GM12891 (cell line): Measurements from ENCODE around the gene MIPOL1.
"Not testable (repeated sequence)": the region's sequence is repeated elsewhere in the genome, so short reads cannot be mapped to it uniquely, and the experiment has no call there.

Source experiments
- DNase-seq: peaks from one replicate; pipeline ENCODE4 v3.0.0; 2011; ENCODE audit warnings: low spot score; ENCODE audit not compliant: insufficient read length
- FAIRE-seq: peaks from 2 replicates; lab custom pipeline; 2011; peaks lifted over from hg19 to GRCh38; lab: Jason Lieb, UNC
- PAX5 ChIP-seq: IDR thresholded peaks from 2 replicates; pipeline ENCODE4 v1.6.1; 2011; ENCODE audit warnings: low read length, moderate library complexity, mild to moderate bottlenecking; ENCODE audit not compliant: insufficient read depth, severe bottlenecking
- POLR2A ChIP-seq: IDR thresholded peaks from 2 replicates; pipeline ENCODE4 v1.6.1; 2011; ENCODE audit warnings: low read depth, low read length, control low read depth
- POLR2AphosphoS5 ChIP-seq: IDR thresholded peaks from 2 replicates; pipeline ENCODE4 v1.6.1; 2011; ENCODE audit warnings: low read depth, low read length, control low read depth
- POU2F2 ChIP-seq: IDR thresholded peaks from 2 replicates; pipeline ENCODE4 v1.6.1; 2011; ENCODE audit warnings: low read depth, mild to moderate bottlenecking, control low read depth, low read length, moderate library complexity
- SPI1 ChIP-seq: IDR thresholded peaks from 2 replicates; pipeline ENCODE4 v1.6.1; 2011; ENCODE audit warnings: low read depth, low read length, control low read depth
- TAF1 ChIP-seq: IDR thresholded peaks from 2 replicates; pipeline ENCODE4 v1.6.1; 2011; ENCODE audit warnings: low read depth, low read length, control low read depth

Gene MIPOL1

DNA sequence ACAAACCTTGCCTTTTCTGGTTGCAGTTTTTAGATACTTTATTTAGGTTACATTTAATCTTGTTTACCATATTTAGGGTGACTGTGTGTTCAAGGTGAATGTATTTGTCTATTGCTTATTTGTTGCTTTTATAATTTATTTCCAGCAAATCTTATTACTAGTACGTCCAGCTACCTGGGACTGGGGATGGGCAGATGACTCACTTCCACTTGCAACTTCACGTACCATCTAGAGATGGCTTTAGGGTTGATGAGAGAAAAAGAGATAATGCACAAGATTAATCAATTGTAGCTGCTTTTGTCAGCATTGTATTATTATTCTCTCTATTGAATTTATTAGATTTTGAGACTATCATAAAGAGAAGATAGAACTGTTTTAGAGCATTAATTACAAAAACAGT is 5.1 kb downstream of the MIPOL1 start:
- DNase-seq (no peak), FAIRE-seq (no peak)
- no peak for TF ChIP-seq TAF1
- TF ChIP-seq POLR2AphosphoS5, result no peak
- no peak for TF ChIP-seq SPI1
- no peak for TF ChIP-seq PAX5
- no peak for TF ChIP-seq POLR2A
- TF ChIP-seq POU2F2, result no peak

DNA sequence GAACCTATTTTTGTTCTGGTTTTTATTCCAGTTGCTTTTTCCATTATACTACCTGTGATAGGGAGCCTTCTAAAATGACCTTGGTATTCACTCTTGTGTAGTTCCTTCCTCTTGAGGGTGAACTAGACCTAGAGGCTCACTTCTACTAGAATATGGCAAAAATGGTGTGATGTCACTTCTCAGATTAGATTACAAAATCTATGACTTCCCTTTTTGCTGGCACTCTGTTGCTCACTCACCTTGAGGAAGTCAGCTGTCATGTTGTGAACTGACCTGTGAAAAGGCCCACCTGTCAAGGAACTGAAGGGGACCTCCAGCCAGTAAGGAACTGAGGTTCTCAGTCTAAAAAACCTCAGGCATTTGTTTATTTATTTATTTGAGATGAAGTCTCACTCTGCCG is 5.7 kb downstream of the MIPOL1 start:
- no peak for FAIRE-seq
- no peak for DNase-seq
- TF ChIP-seq TAF1, result no peak

DNA sequence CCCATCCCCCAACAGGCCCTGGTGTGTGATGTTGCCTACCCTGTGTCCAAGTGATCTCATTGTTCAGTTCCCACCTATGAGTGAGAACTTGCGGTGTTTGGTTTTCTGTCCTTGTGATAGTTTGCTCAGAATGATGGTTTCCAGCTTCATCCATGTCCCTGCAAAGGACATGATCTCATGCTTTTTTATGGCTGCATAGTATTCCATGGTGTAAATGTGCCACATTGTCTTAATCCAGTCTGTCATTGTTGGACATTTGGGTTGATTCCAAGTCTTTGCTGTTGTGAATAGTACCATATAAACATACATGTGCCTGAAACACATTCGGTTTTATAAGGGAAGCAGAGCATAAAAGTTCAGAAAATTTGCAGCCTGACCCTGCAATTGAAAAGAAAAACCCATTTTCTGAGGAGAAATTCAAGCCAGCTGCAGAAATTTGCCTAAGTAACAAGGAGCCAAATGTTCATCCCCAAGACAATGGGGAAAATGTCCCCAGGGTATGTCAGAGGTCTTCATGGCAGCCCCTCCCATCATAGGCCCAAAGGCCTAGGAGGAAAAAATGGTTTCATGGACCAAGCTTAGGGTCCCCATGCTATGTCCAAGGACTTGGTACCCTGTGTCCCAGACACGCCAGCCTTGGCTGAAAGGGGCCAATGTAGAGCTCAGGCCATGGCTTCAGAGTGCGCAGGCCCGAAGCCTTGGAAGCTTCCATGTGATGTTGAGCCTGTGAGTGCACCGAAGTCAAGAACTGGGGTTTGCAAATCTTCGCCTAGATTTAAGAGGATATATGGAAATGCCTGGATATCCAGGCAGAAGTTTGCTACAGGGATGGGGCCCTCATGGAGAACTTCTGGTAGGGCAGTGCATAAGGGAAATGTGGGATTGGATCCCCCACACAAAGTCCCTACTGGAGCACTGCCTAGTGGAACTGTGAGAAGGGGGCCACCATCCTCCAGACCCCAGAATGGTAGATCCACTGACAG is 8.2 kb downstream of the MIPOL1 start:
- FAIRE-seq, result not testable (repeated sequence)

GRCh38 chr14:37209617-37210016 is 11.9 kb downstream of the MIPOL1 start:
- DNase-seq, FAIRE-seq: not testable (repeated sequence)

More for the DNA sequence above, 8.2 kb downstream of the MIPOL1 start:
- DNase-seq, result not testable (repeated sequence)

DNA sequence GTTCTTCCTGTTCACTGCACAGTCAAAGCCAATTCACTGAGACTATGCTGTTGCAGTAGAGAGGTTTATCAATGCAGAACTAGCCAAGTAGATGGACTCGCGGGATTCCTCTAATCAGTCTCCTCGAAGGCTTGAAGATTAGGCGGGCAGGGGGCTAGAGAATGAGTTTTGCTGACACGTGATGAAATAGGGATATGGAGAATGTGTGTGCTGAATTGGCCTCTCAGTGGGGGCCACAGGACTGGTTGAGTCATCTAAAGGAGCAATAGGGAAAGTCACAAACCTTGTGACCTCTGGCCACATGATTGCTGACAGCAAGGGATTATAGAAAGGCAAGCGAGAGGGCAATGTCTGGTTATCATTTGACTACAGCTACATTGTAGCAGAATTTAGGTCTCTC is 12.7 kb downstream of the MIPOL1 start:
- TF ChIP-seq POU2F2 (no peak), PAX5 (no peak), POLR2A (no peak), SPI1 (no peak)
- no peak for FAIRE-seq
- DNase-seq, result no peak

- no peak for TF ChIP-seq POLR2AphosphoS5
- no peak for FAIRE-seq
- DNase-seq, result no peak
Observed at GRCh38 chr14:37213016-37213415, 15.3 kb downstream of the MIPOL1 start.

DNA sequence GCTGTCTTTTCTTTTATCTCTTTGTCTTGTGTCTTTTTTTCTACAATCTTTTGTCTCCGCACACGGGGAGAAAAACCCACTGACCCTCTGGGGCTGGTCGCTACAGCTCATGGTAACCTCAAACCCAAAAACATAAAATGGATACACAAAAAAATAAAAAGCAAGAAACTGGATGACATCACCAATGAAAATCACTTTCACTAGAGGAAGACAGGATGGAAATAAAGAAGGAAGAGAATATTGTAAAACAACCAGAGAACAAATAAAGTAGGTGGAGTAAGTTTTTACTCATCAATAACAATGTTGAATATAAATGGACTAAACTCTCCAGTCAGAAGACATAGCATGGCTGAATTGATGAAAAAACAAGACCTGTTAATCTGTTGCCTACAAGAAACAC is 17.6 kb downstream of the MIPOL1 start:
- TF ChIP-seq SPI1 (no peak), POU2F2 (no peak), POLR2A (no peak), PAX5 (no peak), POLR2AphosphoS5 (no peak)
- DNase-seq (no peak), FAIRE-seq (no peak)

DNA sequence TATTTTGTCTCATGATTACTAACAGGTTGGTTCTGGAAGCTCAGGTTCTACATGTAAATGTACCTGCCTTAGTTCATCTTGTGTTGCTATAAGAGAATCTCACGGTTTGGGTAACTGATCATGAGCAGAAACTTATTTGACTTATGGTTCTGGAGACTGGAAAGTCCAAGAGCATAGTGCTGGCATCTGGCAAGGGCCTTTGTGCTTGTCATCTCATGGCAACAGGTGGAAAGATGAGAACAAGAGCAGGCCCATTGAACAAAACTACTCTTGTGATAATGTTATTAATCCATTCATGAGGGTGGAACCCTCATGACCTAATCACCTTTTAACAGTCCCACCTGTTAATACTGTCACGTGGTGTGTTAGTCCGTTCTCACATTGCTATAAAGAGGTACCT is 23.3 kb downstream of the MIPOL1 start:
- FAIRE-seq (no peak), DNase-seq (no peak)
- no peak for TF ChIP-seq POLR2AphosphoS5
- TF ChIP-seq POU2F2, result no peak
- no peak for TF ChIP-seq SPI1
- TF ChIP-seq PAX5, result no peak
- TF ChIP-seq TAF1, result no peak
- TF ChIP-seq POLR2A, result no peak

GRCh38 chr14:37223947-37224474 is 26.3 kb downstream of the MIPOL1 start:
- TF ChIP-seq TAF1, result no peak
- no peak for TF ChIP-seq PAX5
- no peak for TF ChIP-seq POLR2A
- TF ChIP-seq SPI1, result no peak
- TF ChIP-seq POLR2AphosphoS5, result no peak
- TF ChIP-seq POU2F2, result no peak
- no peak for DNase-seq

GRCh38 chr14:37225668-37226067 is 27.9 kb downstream of the MIPOL1 start:
- FAIRE-seq, DNase-seq: not testable (repeated sequence)

More at GRCh38 chr14:37223947-37224474, 26.3 kb downstream of the MIPOL1 start:
- FAIRE-seq, result no peak

- TF ChIP-seq TAF1 (no peak), PAX5 (no peak), POLR2AphosphoS5 (no peak)
- no peak for DNase-seq
- no peak for FAIRE-seq
Observed at GRCh38 chr14:37230551-37231194, 32.9 kb downstream of the MIPOL1 start.
